ENCODE measurements around the gene STK32C. TPM values are rescaled to one million over a fixed set of nuclear protein-coding genes. Genes with fewer than 3 reads are reported as not detected.
"Not testable (repeated sequence)": the region's sequence is repeated elsewhere in the genome, so short reads cannot be mapped to it uniquely, and the experiment has no call there.

The STK32C gene
- total RNA-seq, 4 donors from 2014 or later = 9.4 to 18.1 (median 16.2) TPM

DNA sequence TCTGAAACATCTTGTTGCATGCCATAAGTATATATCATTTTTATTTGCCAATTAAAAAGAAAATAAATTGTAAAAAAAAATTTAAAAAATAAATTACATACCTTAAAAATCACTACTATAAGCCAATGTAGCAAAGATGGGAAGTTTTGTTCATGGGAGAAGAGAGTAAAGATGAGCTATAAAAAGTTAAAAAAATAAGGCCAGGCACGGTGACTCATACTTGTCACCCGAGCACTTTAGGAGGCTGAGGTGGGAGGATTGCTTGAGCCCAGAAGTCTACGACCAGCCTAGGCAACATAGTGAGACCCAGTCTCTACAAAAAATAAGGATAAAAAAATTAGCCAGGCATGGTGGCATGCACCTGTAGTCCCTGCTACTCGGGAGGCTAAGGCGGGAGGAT, 8.4 kb upstream of the STK32C start:
- no peak overlapping the region for H3K4me3 ChIP-seq
- 85 to 87% methylated on average over 5 of the region's 5 CpGs for WGBS, 2 donors
- TF ChIP-seq POLR2A (IDR thresholded peaks at IDR 0.05) (no peak), EP300 (IDR thresholded peaks at IDR 0.05) (no peak), CTCF (IDR thresholded peaks at IDR 0.05) (no peak)
- H3K27ac ChIP-seq = no peak overlapping the region
- DNase-seq (ENCODE audit: low spot score in 2 of 2) = no peak
- H3K27me3 ChIP-seq = no peaks in the 10 kb centered on the region
- H3K36me3 ChIP-seq = no peaks in the 10 kb centered on the region
- H3K4me1 ChIP-seq = no peaks in the 10 kb centered on the region
- H3K9me3 ChIP-seq = peaks cover 0 to 7% (median 0%) of the 10 kb centered on the region in 4 donors

DNA sequence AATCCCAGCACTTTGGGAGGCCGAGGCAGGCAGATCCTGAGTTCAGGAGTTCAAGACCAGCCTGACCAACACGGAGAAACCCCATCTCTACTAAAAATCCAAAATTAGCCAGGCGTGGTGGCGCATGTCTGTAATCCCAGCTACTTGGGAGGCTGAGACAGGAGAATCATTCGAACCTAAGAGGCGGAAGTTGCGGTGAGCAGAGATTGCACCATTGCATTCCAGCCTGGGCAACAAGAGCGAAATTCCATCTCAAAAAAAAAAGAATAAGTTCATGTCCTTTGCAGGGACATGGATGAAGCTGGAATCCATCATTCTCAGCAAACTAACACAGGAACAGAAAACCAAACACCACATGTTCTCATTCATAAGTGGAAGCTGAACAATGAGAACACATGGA, 7.1 kb upstream of the STK32C start:
- WGBS, 2 donors = 90 to 94% methylated on average over 8 of the region's 8 CpGs
- not testable (repeated sequence) for H3K36me3 ChIP-seq; H3K27ac ChIP-seq; H3K27me3 ChIP-seq; H3K9me3 ChIP-seq; H3K4me3 ChIP-seq; DNase-seq (ENCODE audit: low spot score in 2 of 2); H3K4me1 ChIP-seq

DNA sequence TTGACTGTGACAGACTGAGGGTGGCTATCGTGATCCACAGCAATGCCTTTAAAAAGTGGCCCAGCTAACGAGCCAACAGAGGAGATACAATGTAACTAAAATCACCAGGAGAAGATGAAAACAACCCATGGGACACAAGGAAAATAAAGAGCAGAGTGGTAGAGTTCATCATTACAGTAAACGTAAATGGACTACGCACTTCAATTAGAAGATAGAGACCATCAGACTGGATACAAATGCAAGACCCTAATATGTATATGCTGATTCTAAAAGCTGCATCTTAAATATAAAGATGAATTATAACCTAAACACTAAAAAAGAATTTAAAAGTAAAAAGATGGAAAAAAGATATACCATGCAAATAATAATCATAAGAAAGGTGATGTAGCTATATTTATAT, 6.6 kb upstream of the STK32C start:
- no peak for DNase-seq (ENCODE audit: low spot score in 2 of 2)
- Histone ChIP-seq H3K4me3 (no peak overlapping the region), H3K36me3 (no peaks in the 10 kb centered on the region), H3K4me1 (peaks cover 0 to 4% (median 0%) of the 10 kb centered on the region in 4 donors), H3K27me3 (no peaks in the 10 kb centered on the region), H3K9me3 (peaks cover 0 to 7% (median 0%) of the 10 kb centered on the region in 4 donors), H3K27ac (no peak overlapping the region)
- WGBS, 2 donors = 97 to 98% methylated on average over 4 of the region's 4 CpGs
- TF ChIP-seq EP300 (IDR thresholded peaks at IDR 0.05) = no peak
- TF ChIP-seq POLR2A (IDR thresholded peaks at IDR 0.05) = no peak
- TF ChIP-seq CTCF (IDR thresholded peaks at IDR 0.05) = no peak

GRCh38 chr10:132313865-132314264, 6.1 kb upstream of the STK32C start:
- WGBS, 2 donors = 94 to 96% methylated on average over 6 of the region's 6 CpGs
- no peak for DNase-seq (ENCODE audit: low spot score in 2 of 2)

GRCh38 chr10:132313305-132313704, 5.6 kb upstream of the STK32C start:
- 93 to 94% methylated on average over 12 of the region's 12 CpGs for WGBS, 2 donors
- Histone ChIP-seq H3K4me1 (peaks cover 0 to 14% (median 3%) of the 10 kb centered on the region in 4 donors), H3K36me3 (no peaks in the 10 kb centered on the region), H3K27ac (no peak overlapping the region), H3K9me3 (peaks cover 0 to 7% (median 0%) of the 10 kb centered on the region in 4 donors), H3K27me3 (no peaks in the 10 kb centered on the region), H3K4me3 (no peak overlapping the region)
- TF ChIP-seq POLR2A (IDR thresholded peaks at IDR 0.05) (no peak), EP300 (IDR thresholded peaks at IDR 0.05) (no peak), CTCF (IDR thresholded peaks at IDR 0.05) (no peak)
- no peak for DNase-seq (ENCODE audit: low spot score in 2 of 2)

More at GRCh38 chr10:132313865-132314264, 6.1 kb upstream of the STK32C start:
- Histone ChIP-seq H3K9me3 (peaks cover 0 to 7% (median 0%) of the 10 kb centered on the region in 4 donors), H3K36me3 (no peaks in the 10 kb centered on the region), H3K27ac (no peak overlapping the region), H3K4me1 (peaks cover 0 to 9% (median under 1%) of the 10 kb centered on the region in 4 donors), H3K4me3 (no peak overlapping the region), H3K27me3 (no peaks in the 10 kb centered on the region)
- TF ChIP-seq EP300 (IDR thresholded peaks at IDR 0.05) = no peak
- TF ChIP-seq CTCF (IDR thresholded peaks at IDR 0.05) = no peak
- no peak for TF ChIP-seq POLR2A (IDR thresholded peaks at IDR 0.05)

All from tibial nerve (tissue), 4 donors.